ENCODE results near the gene OR2D2.
"Not testable (repeated sequence)": the region's sequence is repeated elsewhere in the genome, so short reads cannot be mapped to it uniquely, and the experiment has no call there.

OR2D2 gene

GRCh38 chr11:6888830-6889229 is 3.5 kb downstream of the OR2D2 start:
- Histone ChIP-seq H3K27me3 (replicated peaks in 2 of 5; ENCODE audit: control insufficient read depth in 4 of 5, insufficient read depth in 5 of 5, low read length in 4 of 5) (peaks cover 0 to 3% (median 0%) of the 10 kb centered on the region in 5 experiments), H3K4me3 (ENCODE audit: control insufficient read depth in 1 of 7, extremely low read depth in 1 of 7, insufficient read depth in 4 of 7, low read depth in 2 of 7, low read length in 6 of 7) (no peak overlapping the region), H3K27ac (ENCODE audit: insufficient read depth in 1 of 2, low read depth in 1 of 2, low read length in 2 of 2, poor library complexity in 1 of 2, severe bottlenecking in 2 of 2) (no peak overlapping the region), H3K4me1 (ENCODE audit: control extremely low read depth in 1 of 4, control insufficient read depth in 4 of 4, insufficient read depth in 4 of 4, low read length in 3 of 4) (no peaks in the 10 kb centered on the region), H3K9me3 (ENCODE audit: control extremely low read depth in 1 of 5, control insufficient read depth in 4 of 5, insufficient read depth in 2 of 5, low read depth in 1 of 5, low read length in 4 of 5) (peaks cover 0 to 3% (median 0%) of the 10 kb centered on the region in 5 experiments), H3K36me3 (ENCODE audit: control insufficient read depth in 4 of 4, insufficient read depth in 4 of 4, low read length in 3 of 4) (no peaks in the 10 kb centered on the region)
- ChIA-PET CTCF (no interaction called here), POLR2A (no interaction called here)
- 100% methylated on average over 2 of the region's 4 CpGs for WGBS (ENCODE audit: insufficient coverage)
- no peak for DNase-seq

DNA sequence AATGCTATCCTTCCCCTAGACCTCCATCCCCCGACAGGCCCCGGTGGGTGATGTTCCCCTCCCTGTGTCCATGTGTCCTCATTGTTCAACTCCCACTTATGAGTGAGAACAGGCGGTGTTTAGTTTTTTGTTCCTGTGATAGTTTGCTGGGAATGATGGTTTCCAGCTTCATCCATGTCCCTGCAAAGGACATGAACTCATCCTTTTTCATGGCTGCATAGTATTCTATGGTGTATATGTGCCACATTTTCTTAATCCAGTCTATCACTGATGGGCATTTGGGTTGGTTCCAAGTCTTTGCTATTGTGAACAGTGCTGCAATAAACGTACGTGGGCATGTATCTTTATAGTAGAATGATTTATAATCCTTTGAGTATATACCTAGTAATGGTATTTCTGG is 4.6 kb downstream of the OR2D2 start:
- H3K27me3 ChIP-seq (replicated peaks in 2 of 5; ENCODE audit: control insufficient read depth in 4 of 5, insufficient read depth in 5 of 5, low read length in 4 of 5); POLR2A ChIA-PET; H3K4me1 ChIP-seq (ENCODE audit: control extremely low read depth in 1 of 4, control insufficient read depth in 4 of 4, insufficient read depth in 4 of 4, low read length in 3 of 4); H3K9me3 ChIP-seq (ENCODE audit: control extremely low read depth in 1 of 5, control insufficient read depth in 4 of 5, insufficient read depth in 2 of 5, low read depth in 1 of 5, low read length in 4 of 5); H3K27ac ChIP-seq (ENCODE audit: insufficient read depth in 1 of 2, low read depth in 1 of 2, low read length in 2 of 2, poor library complexity in 1 of 2, severe bottlenecking in 2 of 2); H3K4me3 ChIP-seq (ENCODE audit: control insufficient read depth in 1 of 7, extremely low read depth in 1 of 7, insufficient read depth in 4 of 7, low read depth in 2 of 7, low read length in 6 of 7); DNase-seq; CTCF ChIA-PET; H3K36me3 ChIP-seq (ENCODE audit: control insufficient read depth in 4 of 4, insufficient read depth in 4 of 4, low read length in 3 of 4): not testable (repeated sequence)
- WGBS (ENCODE audit: insufficient coverage) = no CpG with 5 or more reads among the region's 5 CpGs

DNA sequence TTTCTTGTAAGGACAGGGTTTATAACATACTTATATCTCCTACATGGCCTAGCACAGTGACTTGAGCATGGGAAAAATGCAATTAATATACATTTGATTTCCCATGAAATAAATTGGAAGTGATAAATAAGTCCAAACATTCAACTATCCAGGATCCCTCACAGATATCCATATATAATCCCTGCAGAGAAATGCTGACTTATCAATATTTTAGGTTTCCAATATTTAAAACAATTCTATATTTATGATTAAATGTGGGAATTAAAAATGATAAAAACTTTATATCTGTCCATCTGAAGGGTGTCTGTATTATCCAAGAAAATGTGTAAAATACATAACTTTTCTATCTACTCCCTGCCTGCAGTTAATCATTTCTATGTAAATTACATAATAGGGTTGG is 9.5 kb downstream of the OR2D2 start:
- H3K36me3 ChIP-seq (ENCODE audit: control insufficient read depth in 4 of 4, insufficient read depth in 4 of 4, low read length in 3 of 4) = no peaks in the 10 kb centered on the region
- no peaks in the 10 kb centered on the region for H3K4me1 ChIP-seq (ENCODE audit: control extremely low read depth in 1 of 4, control insufficient read depth in 4 of 4, insufficient read depth in 4 of 4, low read length in 3 of 4)
- no peak for DNase-seq
- ChIA-PET CTCF (no interaction called here), POLR2A (no interaction called here)
- no peak overlapping the region for H3K4me3 ChIP-seq (ENCODE audit: control insufficient read depth in 1 of 7, extremely low read depth in 1 of 7, insufficient read depth in 4 of 7, low read depth in 2 of 7, low read length in 6 of 7)
- H3K9me3 ChIP-seq (ENCODE audit: control extremely low read depth in 1 of 5, control insufficient read depth in 4 of 5, insufficient read depth in 2 of 5, low read depth in 1 of 5, low read length in 4 of 5) = no peaks in the 10 kb centered on the region
- peaks cover 0 to 3% (median 2%) of the 10 kb centered on the region in 5 experiments for H3K27me3 ChIP-seq (replicated peaks in 2 of 5; ENCODE audit: control insufficient read depth in 4 of 5, insufficient read depth in 5 of 5, low read length in 4 of 5)
- no peak overlapping the region for H3K27ac ChIP-seq (ENCODE audit: insufficient read depth in 1 of 2, low read depth in 1 of 2, low read length in 2 of 2, poor library complexity in 1 of 2, severe bottlenecking in 2 of 2)

- DNase-seq = no peak
- peaks cover 0 to 4% (median 0%) of the 10 kb centered on the region in 5 experiments for H3K9me3 ChIP-seq (ENCODE audit: control extremely low read depth in 1 of 5, control insufficient read depth in 4 of 5, insufficient read depth in 2 of 5, low read depth in 1 of 5, low read length in 4 of 5)
- no peak overlapping the region for H3K27ac ChIP-seq (ENCODE audit: insufficient read depth in 1 of 2, low read depth in 1 of 2, low read length in 2 of 2, poor library complexity in 1 of 2, severe bottlenecking in 2 of 2)
- H3K4me1 ChIP-seq (ENCODE audit: control extremely low read depth in 1 of 4, control insufficient read depth in 4 of 4, insufficient read depth in 4 of 4, low read length in 3 of 4) = no peaks in the 10 kb centered on the region
- no peak overlapping the region for H3K4me3 ChIP-seq (ENCODE audit: control insufficient read depth in 1 of 7, extremely low read depth in 1 of 7, insufficient read depth in 4 of 7, low read depth in 2 of 7, low read length in 6 of 7)
- 97% methylated on average over 3 of the region's 3 CpGs for WGBS (ENCODE audit: insufficient coverage)
- H3K27me3 ChIP-seq (replicated peaks in 2 of 5; ENCODE audit: control insufficient read depth in 4 of 5, insufficient read depth in 5 of 5, low read length in 4 of 5) = no peaks in the 10 kb centered on the region
- ChIA-PET CTCF (no interaction called here), POLR2A (no interaction called here)
- no peaks in the 10 kb centered on the region for H3K36me3 ChIP-seq (ENCODE audit: control insufficient read depth in 4 of 4, insufficient read depth in 4 of 4, low read length in 3 of 4)
Observed at GRCh38 chr11:6876914-6877313, 15.4 kb downstream of the OR2D2 start.

DNA sequence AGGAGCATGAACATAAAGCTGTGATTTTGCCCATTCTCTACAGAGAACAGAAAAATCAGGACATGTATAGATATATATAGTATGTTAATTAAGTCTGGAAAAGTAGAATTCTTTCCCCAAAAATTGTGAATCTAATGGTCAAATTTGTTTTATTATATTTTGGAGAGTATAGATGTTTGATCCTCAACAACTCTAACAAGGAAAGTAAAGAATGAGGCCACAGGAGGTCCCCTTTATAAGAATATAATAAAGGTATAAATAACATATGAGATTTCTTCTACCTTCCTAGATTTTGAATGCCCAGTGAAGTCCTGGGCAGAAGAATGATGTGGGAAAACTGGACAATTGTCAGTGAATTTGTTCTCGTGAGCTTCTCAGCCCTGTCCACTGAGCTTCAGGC is 16.0 kb downstream of the OR2D2 start, which contains the start of gene OR10A4:
OR10A4 (plus strand) TSS at position 301 of the 400 bp plus-strand sequence; CDS start at position 324, 23 bp downstream.
- Histone ChIP-seq H3K27me3 (replicated peaks in 2 of 5; ENCODE audit: control insufficient read depth in 4 of 5, insufficient read depth in 5 of 5, low read length in 4 of 5) (no peaks in the 10 kb centered on the region), H3K36me3 (ENCODE audit: control insufficient read depth in 4 of 4, insufficient read depth in 4 of 4, low read length in 3 of 4) (no peaks in the 10 kb centered on the region), H3K27ac (ENCODE audit: insufficient read depth in 1 of 2, low read depth in 1 of 2, low read length in 2 of 2, poor library complexity in 1 of 2, severe bottlenecking in 2 of 2) (no peak within 1 kb of the TSS), H3K9me3 (ENCODE audit: control extremely low read depth in 1 of 5, control insufficient read depth in 4 of 5, insufficient read depth in 2 of 5, low read depth in 1 of 5, low read length in 4 of 5) (peaks cover 0 to 4% (median 0%) of the 10 kb centered on the region in 5 experiments), H3K4me1 (ENCODE audit: control extremely low read depth in 1 of 4, control insufficient read depth in 4 of 4, insufficient read depth in 4 of 4, low read length in 3 of 4) (no peaks in the 10 kb centered on the region), H3K4me3 (ENCODE audit: control insufficient read depth in 1 of 7, extremely low read depth in 1 of 7, insufficient read depth in 4 of 7, low read depth in 2 of 7, low read length in 6 of 7) (no peak within 1 kb of the TSS)
- no peak for DNase-seq
- 100% methylated on average over 1 of the region's 1 CpG for WGBS (ENCODE audit: insufficient coverage)
- CTCF ChIA-PET = no interaction called here
- POLR2A ChIA-PET = no interaction called here

DNA sequence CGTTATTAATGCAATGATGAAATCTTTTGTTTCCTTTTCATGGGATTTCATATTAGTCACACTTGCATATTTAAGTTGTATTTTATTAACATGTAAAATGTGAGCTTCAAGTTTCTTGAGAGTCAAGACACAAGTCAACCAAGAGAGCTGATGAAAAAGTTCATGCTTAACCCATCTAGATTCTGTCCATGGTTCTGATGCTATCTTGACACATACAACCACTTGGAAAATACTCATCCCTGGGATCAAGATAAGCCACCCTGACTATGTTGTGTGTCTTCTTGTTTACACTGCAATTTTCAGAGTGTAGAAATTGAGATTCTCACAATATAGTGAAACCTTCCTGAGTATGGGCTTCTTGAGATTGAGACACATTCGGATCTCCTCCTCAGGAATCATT is 16.5 kb downstream of the OR2D2 start:
- no peak overlapping the region for H3K4me3 ChIP-seq (ENCODE audit: control insufficient read depth in 1 of 7, extremely low read depth in 1 of 7, insufficient read depth in 4 of 7, low read depth in 2 of 7, low read length in 6 of 7)
- no peak for DNase-seq
- no peaks in the 10 kb centered on the region for H3K27me3 ChIP-seq (replicated peaks in 2 of 5; ENCODE audit: control insufficient read depth in 4 of 5, insufficient read depth in 5 of 5, low read length in 4 of 5)
- ChIA-PET CTCF (no interaction called here), POLR2A (no interaction called here)
- H3K4me1 ChIP-seq (ENCODE audit: control extremely low read depth in 1 of 4, control insufficient read depth in 4 of 4, insufficient read depth in 4 of 4, low read length in 3 of 4) = no peaks in the 10 kb centered on the region
- no peaks in the 10 kb centered on the region for H3K36me3 ChIP-seq (ENCODE audit: control insufficient read depth in 4 of 4, insufficient read depth in 4 of 4, low read length in 3 of 4)
- H3K9me3 ChIP-seq (ENCODE audit: control extremely low read depth in 1 of 5, control insufficient read depth in 4 of 5, insufficient read depth in 2 of 5, low read depth in 1 of 5, low read length in 4 of 5) = peaks cover 0 to 4% (median 0%) of the 10 kb centered on the region in 5 experiments
- 100% methylated on average over 1 of the region's 2 CpGs for WGBS (ENCODE audit: insufficient coverage)
- H3K27ac ChIP-seq (ENCODE audit: insufficient read depth in 1 of 2, low read depth in 1 of 2, low read length in 2 of 2, poor library complexity in 1 of 2, severe bottlenecking in 2 of 2) = no peak overlapping the region

- WGBS (ENCODE audit: insufficient coverage) = no CpG with 5 or more reads among the region's 1 CpG
- Histone ChIP-seq H3K36me3 (ENCODE audit: control insufficient read depth in 4 of 4, insufficient read depth in 4 of 4, low read length in 3 of 4) (no peaks in the 10 kb centered on the region), H3K27ac (ENCODE audit: insufficient read depth in 1 of 2, low read depth in 1 of 2, low read length in 2 of 2, poor library complexity in 1 of 2, severe bottlenecking in 2 of 2) (no peak overlapping the region), H3K9me3 (ENCODE audit: control extremely low read depth in 1 of 5, control insufficient read depth in 4 of 5, insufficient read depth in 2 of 5, low read depth in 1 of 5, low read length in 4 of 5) (no peaks in the 10 kb centered on the region), H3K27me3 (replicated peaks in 2 of 5; ENCODE audit: control insufficient read depth in 4 of 5, insufficient read depth in 5 of 5, low read length in 4 of 5) (no peaks in the 10 kb centered on the region), H3K4me1 (ENCODE audit: control extremely low read depth in 1 of 4, control insufficient read depth in 4 of 4, insufficient read depth in 4 of 4, low read length in 3 of 4) (no peaks in the 10 kb centered on the region), H3K4me3 (ENCODE audit: control insufficient read depth in 1 of 7, extremely low read depth in 1 of 7, insufficient read depth in 4 of 7, low read depth in 2 of 7, low read length in 6 of 7) (no peak overlapping the region)
- POLR2A ChIA-PET = no interaction called here
- CTCF ChIA-PET = no interaction called here
- DNase-seq = no peak
Observed at GRCh38 chr11:6871278-6871677, 21.0 kb downstream of the OR2D2 start.
